ENCODE data around the gene CYSLTR2.

The CYSLTR2 gene, protein sequence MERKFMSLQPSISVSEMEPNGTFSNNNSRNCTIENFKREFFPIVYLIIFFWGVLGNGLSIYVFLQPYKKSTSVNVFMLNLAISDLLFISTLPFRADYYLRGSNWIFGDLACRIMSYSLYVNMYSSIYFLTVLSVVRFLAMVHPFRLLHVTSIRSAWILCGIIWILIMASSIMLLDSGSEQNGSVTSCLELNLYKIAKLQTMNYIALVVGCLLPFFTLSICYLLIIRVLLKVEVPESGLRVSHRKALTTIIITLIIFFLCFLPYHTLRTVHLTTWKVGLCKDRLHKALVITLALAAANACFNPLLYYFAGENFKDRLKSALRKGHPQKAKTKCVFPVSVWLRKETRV

DNA sequence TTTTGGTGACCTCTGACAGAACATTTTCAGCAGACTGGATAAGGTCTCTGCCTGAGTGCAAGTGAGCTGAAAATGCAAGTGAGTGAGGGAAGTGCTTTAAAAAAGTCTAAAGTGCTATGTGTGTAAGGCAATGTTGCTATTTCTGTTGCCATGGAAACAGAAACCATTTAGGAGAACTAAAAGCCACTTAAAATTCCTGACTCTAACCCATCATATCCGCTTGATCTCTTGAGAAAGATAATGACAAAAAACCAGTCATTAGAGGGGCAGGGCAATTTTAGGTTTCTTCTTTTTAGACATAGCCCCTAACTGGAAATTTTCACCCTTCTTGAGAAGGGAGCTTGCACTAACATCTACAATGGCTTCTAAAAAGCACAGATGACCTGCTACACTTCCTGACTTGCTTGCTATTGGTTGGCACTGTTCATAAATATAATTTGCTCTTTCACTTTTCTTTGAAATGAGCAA, at the start of gene CYSLTR2:
CYSLTR2 (plus strand) TSS at position 458 of the 468 bp plus-strand sequence. CDS start 52,889 bp downstream, outside the sequence.
- H3K9me3 Mint-ChIP-seq, result no peaks in the 10 kb centered on the region
- peak within 1 kb of the TSS; percentile 64 for H3K27ac Mint-ChIP-seq
- peaks cover 23% of the 10 kb centered on the region for H3K4me1 Mint-ChIP-seq (ENCODE audit: low read depth)
- H3K36me3 Mint-ChIP-seq (ENCODE audit: low read depth), result peaks cover 2% of the 10 kb centered on the region
- no peaks in the 10 kb centered on the region for H3K27me3 Mint-ChIP-seq (ENCODE audit: low read depth)
- peak within 1 kb of the TSS; percentile 79 for H3K4me3 Mint-ChIP-seq

DNA sequence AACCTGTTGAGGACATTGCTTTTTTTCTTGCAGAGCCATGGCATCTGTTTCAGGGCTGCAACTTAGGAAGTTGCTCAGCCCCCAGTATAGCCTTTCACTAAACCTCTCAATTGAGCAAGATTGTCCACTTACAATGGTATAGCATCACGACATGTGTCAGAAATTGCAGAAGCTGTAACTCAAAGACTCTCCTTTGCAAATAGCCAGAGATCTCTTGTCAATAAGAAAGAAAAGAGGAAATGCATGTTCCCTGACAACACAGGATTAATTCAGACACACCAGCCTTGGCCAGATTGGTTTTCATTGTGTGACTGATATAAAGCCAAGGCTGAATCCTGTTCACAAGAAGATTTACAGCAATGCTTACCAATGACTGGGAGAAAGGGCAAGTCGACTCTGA, 38.7 kb upstream of the CYSLTR2 start:
- Mint-ChIP-seq H3K4me1 (ENCODE audit: low read depth) (no peaks in the 10 kb centered on the region), H3K27me3 (ENCODE audit: low read depth) (no peaks in the 10 kb centered on the region), H3K36me3 (ENCODE audit: low read depth) (no peaks in the 10 kb centered on the region), H3K4me3 (no peak overlapping the region), H3K9me3 (peaks cover 36% of the 10 kb centered on the region), H3K27ac (no peak overlapping the region)

DNA sequence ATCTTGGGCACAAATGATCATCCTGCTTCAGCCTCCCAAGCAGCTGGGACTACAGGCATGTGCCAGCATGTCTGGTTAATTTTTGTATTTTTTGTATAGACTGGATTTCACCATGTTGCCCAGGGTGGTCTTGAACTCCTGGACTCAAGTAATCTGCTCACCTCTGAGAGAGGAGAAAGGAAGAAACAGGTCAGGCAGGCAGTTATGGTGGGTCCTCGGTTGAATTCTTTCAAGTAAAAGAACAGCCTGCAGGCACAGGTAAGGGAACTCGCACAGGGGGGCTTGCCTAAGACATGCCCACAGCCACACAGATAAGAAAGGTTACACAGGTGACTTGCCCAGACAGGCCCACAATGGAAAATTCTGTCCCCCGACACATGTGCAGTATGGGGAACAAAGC, 34.8 kb upstream of the CYSLTR2 start:
- Mint-ChIP-seq H3K36me3 (ENCODE audit: low read depth) (peaks cover 1% of the 10 kb centered on the region), H3K4me3 (no peak overlapping the region), H3K9me3 (peaks cover 55% of the 10 kb centered on the region), H3K27me3 (ENCODE audit: low read depth) (no peaks in the 10 kb centered on the region), H3K4me1 (ENCODE audit: low read depth) (no peaks in the 10 kb centered on the region), H3K27ac (no peak overlapping the region)

DNA sequence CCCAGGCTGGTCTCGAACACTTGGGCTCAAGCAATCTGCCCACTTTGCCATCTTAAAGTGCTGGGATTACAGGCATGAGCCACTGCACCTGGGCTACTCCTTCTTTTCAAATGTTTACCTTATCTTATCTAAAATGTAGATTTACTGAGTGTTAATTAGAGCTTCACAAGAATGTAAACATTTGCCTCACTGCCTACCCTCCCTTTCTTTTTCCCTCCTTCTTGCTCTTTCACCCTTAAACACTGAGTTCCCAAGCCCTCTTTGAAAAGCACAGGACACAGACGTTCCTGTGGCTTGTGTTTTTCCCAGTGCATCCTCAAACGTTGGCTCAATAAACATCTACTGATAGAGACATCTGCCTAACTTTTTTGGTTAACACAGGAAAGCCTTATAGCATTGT, 32.7 kb upstream of the CYSLTR2 start:
- Mint-ChIP-seq H3K9me3 (peaks cover 47% of the 10 kb centered on the region), H3K36me3 (ENCODE audit: low read depth) (peaks cover 1% of the 10 kb centered on the region), H3K27me3 (ENCODE audit: low read depth) (peaks cover under 1% of the 10 kb centered on the region)

DNA sequence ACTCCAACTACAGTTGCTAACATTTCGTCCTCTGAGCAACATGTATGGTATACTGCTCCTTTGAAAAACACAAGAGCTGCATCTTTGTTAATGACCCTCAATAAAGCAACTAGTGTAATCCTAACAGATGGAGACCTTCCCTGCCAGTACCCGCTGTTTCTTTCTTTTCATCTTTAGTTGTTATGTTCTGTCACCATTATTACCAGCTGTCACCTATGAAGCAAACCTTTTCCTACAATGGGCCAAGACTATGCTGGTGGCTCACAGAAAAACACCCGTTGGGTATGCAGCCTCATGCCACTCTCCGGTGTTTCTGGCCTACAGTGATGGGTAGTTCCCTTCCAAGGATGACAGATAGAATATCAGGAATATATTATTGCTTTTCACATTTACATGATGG, 29.7 kb upstream of the CYSLTR2 start:
- Mint-ChIP-seq H3K4me3 (no peak overlapping the region), H3K36me3 (ENCODE audit: low read depth) (peaks cover 1% of the 10 kb centered on the region), H3K27ac (no peak overlapping the region), H3K4me1 (ENCODE audit: low read depth) (no peaks in the 10 kb centered on the region), H3K9me3 (peaks cover 30% of the 10 kb centered on the region), H3K27me3 (ENCODE audit: low read depth) (peaks cover 4% of the 10 kb centered on the region)

More for the DNA sequence above, 32.7 kb upstream of the CYSLTR2 start:
- Mint-ChIP-seq H3K27ac (no peak overlapping the region), H3K4me3 (no peak overlapping the region), H3K4me1 (ENCODE audit: low read depth) (no peaks in the 10 kb centered on the region)

DNA sequence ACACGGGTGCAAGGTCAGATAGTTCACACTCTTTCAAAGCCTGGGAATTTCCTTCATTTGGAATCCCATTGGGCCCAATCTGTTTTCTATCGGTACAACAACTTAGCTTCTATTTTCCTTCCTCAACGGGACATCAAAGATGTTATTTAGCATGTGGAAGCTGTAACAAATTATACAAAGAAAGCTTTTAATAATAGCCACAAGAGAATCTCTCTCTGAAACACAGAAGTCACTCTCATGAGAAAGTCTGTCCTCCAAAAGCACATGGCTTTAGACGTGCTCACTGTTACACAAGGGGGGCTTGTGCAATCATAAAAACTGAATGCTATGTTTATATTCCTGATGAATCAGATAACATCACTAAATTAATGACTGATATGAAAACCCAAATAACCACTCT, 28.9 kb upstream of the CYSLTR2 start:
- peaks cover 33% of the 10 kb centered on the region for H3K9me3 Mint-ChIP-seq
- no peaks in the 10 kb centered on the region for H3K4me1 Mint-ChIP-seq (ENCODE audit: low read depth)
- H3K4me3 Mint-ChIP-seq, result no peak overlapping the region
- H3K27ac Mint-ChIP-seq, result no peak overlapping the region
- H3K36me3 Mint-ChIP-seq (ENCODE audit: low read depth), result peaks cover 1% of the 10 kb centered on the region
- H3K27me3 Mint-ChIP-seq (ENCODE audit: low read depth), result peaks cover 4% of the 10 kb centered on the region

DNA sequence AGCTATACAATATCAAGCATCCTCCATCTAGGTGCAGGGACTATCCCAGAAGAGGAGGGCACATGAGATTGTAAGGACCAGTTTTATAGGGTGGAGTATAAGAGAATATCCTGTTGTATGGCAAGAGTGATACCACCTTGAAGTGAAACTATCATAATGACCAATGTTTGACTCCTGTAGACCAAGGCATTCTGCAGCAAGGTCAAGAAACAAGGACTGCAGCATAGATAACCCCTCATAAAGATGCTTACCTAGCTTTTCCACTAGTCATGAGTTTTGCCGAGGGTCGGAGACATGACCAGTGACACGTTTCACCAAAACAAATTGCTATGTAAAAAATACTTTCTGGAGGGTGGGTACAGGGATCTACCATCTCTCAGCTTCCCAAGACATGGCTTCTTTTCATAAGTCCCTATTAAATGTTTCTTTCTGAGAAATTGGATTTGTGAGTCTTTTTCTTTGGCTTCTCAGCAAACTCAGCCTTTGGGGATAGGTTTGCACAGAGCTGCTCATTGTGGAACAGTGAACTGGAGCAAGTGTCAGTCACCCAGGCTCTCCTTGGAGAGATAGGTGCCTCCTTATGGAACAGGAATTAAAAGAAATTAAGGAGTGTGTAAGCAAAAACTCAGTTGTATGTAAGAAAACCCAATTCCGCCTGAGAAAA, 28.2 kb upstream of the CYSLTR2 start:
- Mint-ChIP-seq H3K9me3 (peaks cover 27% of the 10 kb centered on the region), H3K36me3 (ENCODE audit: low read depth) (peaks cover 1% of the 10 kb centered on the region), H3K27ac (no peak overlapping the region), H3K4me3 (no peak overlapping the region), H3K27me3 (ENCODE audit: low read depth) (peaks cover 4% of the 10 kb centered on the region), H3K4me1 (ENCODE audit: low read depth) (no peaks in the 10 kb centered on the region)

DNA sequence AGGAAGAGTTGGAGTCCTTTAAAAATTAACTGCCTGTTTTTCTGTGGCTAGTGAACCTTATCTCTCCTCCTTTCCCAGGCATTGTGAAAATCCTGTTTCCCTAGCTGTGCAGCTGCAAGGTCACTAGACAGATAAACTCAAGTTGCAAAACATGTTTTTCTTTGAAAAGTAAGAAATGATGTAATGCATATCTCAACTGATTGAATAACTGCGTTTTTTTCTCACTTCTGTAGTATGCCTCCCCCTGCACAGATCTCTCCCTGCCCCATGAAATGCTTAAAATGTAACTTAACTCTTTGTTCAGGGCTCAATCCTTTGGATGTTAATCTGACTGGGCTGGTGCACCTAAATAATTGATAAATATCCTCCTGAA, 27.7 kb upstream of the CYSLTR2 start:
- Mint-ChIP-seq H3K36me3 (ENCODE audit: low read depth) (peaks cover 1% of the 10 kb centered on the region), H3K9me3 (peaks cover 24% of the 10 kb centered on the region), H3K4me1 (ENCODE audit: low read depth) (no peaks in the 10 kb centered on the region), H3K4me3 (no peak overlapping the region), H3K27ac (peak overlapping the region; percentile 13), H3K27me3 (ENCODE audit: low read depth) (peaks cover 4% of the 10 kb centered on the region)

DNA sequence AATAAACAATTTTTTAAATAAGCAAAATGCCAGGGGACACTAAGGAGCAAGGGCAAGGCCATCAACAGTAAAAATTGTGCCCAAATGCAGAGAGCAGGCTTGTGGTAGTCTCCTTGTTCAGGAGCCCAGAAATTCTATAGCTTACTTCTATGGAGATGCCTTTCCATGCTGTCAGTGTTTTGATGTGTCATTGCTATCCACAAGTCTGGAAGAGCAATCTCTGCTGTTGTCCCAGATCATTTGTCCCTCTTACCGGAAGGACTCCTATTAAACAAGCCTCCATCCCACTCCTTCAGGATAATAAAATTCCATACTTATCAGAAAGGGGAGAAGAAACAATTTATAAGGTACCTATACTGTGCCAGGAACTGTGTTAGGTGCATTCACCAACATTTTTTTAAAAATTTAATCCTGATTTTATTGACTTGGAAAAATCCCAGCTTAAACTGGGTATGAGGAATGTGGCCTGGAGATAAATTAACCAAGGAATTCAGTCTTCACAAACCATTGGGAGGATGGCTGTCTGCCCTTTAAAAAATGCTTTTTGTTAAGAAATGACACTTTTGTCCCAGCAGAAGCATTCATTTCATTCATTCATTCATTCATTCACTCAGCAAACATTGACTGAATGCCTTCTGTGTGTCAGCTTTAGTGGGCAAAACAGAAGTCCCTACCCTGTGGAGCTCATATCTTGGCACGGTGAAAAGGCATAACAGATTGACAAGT, 26.8 kb upstream of the CYSLTR2 start:
- Mint-ChIP-seq H3K36me3 (ENCODE audit: low read depth) (no peaks in the 10 kb centered on the region), H3K27ac (no peak overlapping the region), H3K27me3 (ENCODE audit: low read depth) (peaks cover 4% of the 10 kb centered on the region), H3K4me3 (no peak overlapping the region), H3K4me1 (ENCODE audit: low read depth) (no peaks in the 10 kb centered on the region), H3K9me3 (peaks cover 16% of the 10 kb centered on the region)

DNA sequence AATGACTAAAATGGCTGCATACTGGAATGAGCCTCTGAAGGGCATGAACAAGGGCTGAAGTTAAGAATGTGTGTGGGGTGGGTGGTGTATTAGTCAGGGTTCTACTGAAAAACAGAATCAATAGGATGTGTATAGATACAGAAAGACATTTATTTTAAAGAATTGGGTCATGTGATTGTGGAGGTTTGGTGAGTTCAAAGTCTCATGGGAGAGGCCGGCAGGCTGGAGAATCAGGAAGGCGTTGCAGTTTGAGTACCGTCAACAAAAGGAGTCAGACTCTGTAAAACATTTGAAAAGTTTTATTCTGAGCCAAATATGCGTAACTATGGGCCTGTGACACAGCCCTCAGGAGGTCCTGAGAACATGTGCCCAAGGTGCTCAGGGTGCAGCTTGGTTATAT, 24.5 kb upstream of the CYSLTR2 start:
- H3K27ac Mint-ChIP-seq, result no peak overlapping the region
- H3K27me3 Mint-ChIP-seq (ENCODE audit: low read depth), result peaks cover 4% of the 10 kb centered on the region
- H3K4me1 Mint-ChIP-seq (ENCODE audit: low read depth), result no peaks in the 10 kb centered on the region
- no peak overlapping the region for H3K4me3 Mint-ChIP-seq
- H3K9me3 Mint-ChIP-seq, result peaks cover 8% of the 10 kb centered on the region
- H3K36me3 Mint-ChIP-seq (ENCODE audit: low read depth), result peaks cover 3% of the 10 kb centered on the region

DNA sequence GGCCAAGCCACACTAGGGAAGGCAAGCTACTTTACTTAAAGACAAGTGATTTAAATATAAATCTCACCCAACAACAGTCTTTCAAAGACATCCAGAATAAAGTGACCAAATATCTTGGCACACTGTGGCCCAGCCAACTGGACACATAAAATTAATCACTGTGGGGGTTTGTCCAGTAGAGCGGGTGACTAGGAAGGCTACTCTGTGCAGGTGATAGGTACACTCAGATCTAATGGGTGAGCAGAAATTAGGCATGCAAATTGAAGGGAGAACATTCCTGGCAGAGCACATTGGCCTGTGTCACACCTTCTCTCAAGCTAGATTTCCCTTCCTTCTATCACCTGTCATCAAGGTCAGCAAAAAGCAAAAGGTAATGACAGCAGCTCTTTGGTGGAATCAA, 23.4 kb upstream of the CYSLTR2 start:
- Mint-ChIP-seq H3K36me3 (ENCODE audit: low read depth) (peaks cover 3% of the 10 kb centered on the region), H3K9me3 (peaks cover 12% of the 10 kb centered on the region), H3K4me3 (no peak overlapping the region), H3K27me3 (ENCODE audit: low read depth) (peaks cover 4% of the 10 kb centered on the region), H3K27ac (no peak overlapping the region), H3K4me1 (ENCODE audit: low read depth) (no peaks in the 10 kb centered on the region)

DNA sequence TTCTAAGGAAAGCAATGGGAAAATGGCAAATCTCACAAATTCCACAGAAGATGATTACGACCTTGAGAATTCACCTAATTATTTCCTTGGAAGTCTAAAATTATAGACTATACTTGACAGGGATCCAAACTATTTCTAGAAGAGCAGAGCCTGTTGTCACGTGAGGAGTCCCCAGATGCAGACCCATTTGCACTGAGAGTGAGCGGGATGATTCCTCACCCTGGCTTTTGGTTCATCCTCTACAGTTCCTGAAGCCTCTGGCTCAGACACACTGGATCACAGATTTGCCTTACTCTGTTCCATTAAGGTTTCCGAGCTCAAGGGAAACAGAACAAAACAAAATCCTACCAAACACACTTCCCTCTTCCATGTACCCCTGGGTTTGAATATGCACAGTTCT, 23.0 kb upstream of the CYSLTR2 start:
- H3K4me1 Mint-ChIP-seq (ENCODE audit: low read depth), result no peaks in the 10 kb centered on the region

DNA sequence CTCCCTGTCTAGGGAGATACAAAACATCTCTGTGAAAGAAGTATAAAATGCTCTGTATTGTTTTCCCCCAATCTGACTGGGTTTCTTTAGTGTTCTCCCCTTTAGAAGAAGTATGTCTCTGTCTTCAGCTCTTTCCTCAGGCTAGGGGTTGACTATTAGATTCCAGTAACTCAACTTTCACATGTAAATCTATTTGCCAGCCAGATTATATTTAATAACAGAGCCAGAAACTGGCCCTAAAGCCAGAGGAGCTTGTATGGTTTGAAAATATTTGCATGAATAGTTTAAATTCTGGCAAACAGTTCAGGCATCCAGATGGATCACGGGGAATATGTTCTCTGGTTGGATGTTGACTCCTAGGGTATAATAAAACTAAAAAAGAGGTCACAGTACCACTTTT, 22.3 kb upstream of the CYSLTR2 start:
- peaks cover 14% of the 10 kb centered on the region for H3K9me3 Mint-ChIP-seq
- peaks cover 3% of the 10 kb centered on the region for H3K36me3 Mint-ChIP-seq (ENCODE audit: low read depth)
- H3K4me3 Mint-ChIP-seq, result no peak overlapping the region
- H3K27ac Mint-ChIP-seq, result no peak overlapping the region
- H3K4me1 Mint-ChIP-seq (ENCODE audit: low read depth), result no peaks in the 10 kb centered on the region
- H3K27me3 Mint-ChIP-seq (ENCODE audit: low read depth), result no peaks in the 10 kb centered on the region

More for the DNA sequence above, 23.0 kb upstream of the CYSLTR2 start:
- Mint-ChIP-seq H3K27ac (no peak overlapping the region), H3K36me3 (ENCODE audit: low read depth) (peaks cover 3% of the 10 kb centered on the region), H3K27me3 (ENCODE audit: low read depth) (peaks cover 4% of the 10 kb centered on the region), H3K9me3 (peaks cover 12% of the 10 kb centered on the region), H3K4me3 (no peak overlapping the region)

DNA sequence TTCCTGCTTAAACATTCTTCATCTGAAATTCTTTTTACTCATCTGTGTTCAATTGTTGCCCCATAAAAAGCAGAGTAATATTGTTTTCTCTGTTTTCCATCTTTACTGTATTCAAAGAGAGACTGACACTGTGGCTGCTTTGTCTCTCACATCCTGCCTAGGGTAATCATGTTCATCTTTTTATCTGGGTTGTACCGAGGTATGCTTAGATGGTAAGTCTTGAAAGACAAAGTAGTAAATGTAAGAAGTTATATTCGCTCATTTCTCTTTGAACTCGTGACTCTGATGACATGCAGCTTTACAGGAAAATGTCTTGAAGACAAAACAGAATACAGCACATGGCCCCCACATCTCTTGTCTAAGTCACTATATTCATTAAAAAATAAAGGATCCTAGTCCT, 20.0 kb upstream of the CYSLTR2 start:
- Mint-ChIP-seq H3K36me3 (ENCODE audit: low read depth) (peaks cover 3% of the 10 kb centered on the region), H3K4me1 (ENCODE audit: low read depth) (no peaks in the 10 kb centered on the region), H3K9me3 (peaks cover 15% of the 10 kb centered on the region), H3K27ac (no peak overlapping the region), H3K27me3 (ENCODE audit: low read depth) (no peaks in the 10 kb centered on the region), H3K4me3 (no peak overlapping the region)

DNA sequence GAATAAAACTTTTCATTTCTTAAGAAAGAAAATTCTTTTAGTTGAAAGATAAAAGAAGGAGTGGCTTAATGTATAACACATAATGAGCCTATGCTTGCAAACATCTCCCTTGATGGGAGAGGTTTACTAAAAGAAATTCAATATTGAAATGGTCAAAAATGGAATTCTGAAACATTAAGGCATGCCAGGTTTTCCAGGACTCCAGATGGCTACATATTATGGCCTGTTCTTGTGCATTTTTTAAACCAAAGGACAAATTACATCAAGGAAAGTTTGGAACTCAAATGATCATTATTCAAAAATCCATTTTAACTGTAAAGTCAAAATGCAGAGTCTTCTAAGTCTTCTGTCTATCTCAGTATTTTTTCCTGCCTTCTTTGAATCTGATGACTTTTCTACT, 19.1 kb upstream of the CYSLTR2 start:
- Mint-ChIP-seq H3K36me3 (ENCODE audit: low read depth) (peaks cover 3% of the 10 kb centered on the region), H3K27ac (no peak overlapping the region), H3K27me3 (ENCODE audit: low read depth) (no peaks in the 10 kb centered on the region), H3K4me3 (no peak overlapping the region), H3K4me1 (ENCODE audit: low read depth) (no peaks in the 10 kb centered on the region), H3K9me3 (peaks cover 16% of the 10 kb centered on the region)
